ENCODE results near the gene SOBP. TPM values are rescaled to one million over a fixed set of nuclear protein-coding genes. Genes with fewer than 3 reads are reported as not detected.

SOBP gene
- total and polyA plus RNA-seq, 10 donors: 0.87 to 7.8 (median 4.9) TPM

GRCh38 chr6:107600121-107600520, 110.2 kb downstream of the SOBP start:
- H3K4me3 ChIP-seq: no peak overlapping the region
- intact Hi-C loops (cut with DNase I; ENCODE audit: low total_unique reads): no loop called here
- H3K9me3 ChIP-seq: no peaks in the 10 kb centered on the region
- DNase-seq: no peak
- H3K4me1 ChIP-seq: peaks cover 0 to 4% (median 0%) of the 10 kb centered on the region in 6 donors
- 73 to 80% (median 77%) methylated on average over 5 of the region's 5 CpGs for WGBS, 5 donors
- no peaks in the 10 kb centered on the region for H3K36me3 ChIP-seq
- H3K27ac ChIP-seq: no peak overlapping the region
- TF ChIP-seq POLR2A (IDR thresholded peaks at IDR 0.05): no peak
- TF ChIP-seq CTCF (IDR thresholded peaks at IDR 0.05 in 8 of 11, conservative IDR thresholded peaks at IDR 0.05 in 3 of 11): no peak
- TF ChIP-seq POLR2AphosphoS5 (IDR thresholded peaks at IDR 0.05): no peak
- H3K27me3 ChIP-seq (replicated peaks in 1 of 7): no peaks in the 10 kb centered on the region

GRCh38 chr6:107600936-107601335, 111.0 kb downstream of the SOBP start:
- intact Hi-C loops (cut with DNase I; ENCODE audit: low total_unique reads): no loop called here
- Histone ChIP-seq H3K9me3 (no peaks in the 10 kb centered on the region), H3K4me1 (peaks cover 0 to 4% (median 0%) of the 10 kb centered on the region in 6 donors), H3K36me3 (no peaks in the 10 kb centered on the region), H3K27me3 (replicated peaks in 1 of 7) (no peaks in the 10 kb centered on the region), H3K4me3 (no peak overlapping the region), H3K27ac (no peak overlapping the region)
- WGBS, 5 donors: 56 to 71% (median 65%) methylated on average over 5 of the region's 5 CpGs
- no peak for TF ChIP-seq POLR2A (IDR thresholded peaks at IDR 0.05)
- TF ChIP-seq POLR2AphosphoS5 (IDR thresholded peaks at IDR 0.05): no peak
- TF ChIP-seq CTCF (IDR thresholded peaks at IDR 0.05 in 8 of 11, conservative IDR thresholded peaks at IDR 0.05 in 3 of 11): no peak
- no peak for DNase-seq

- H3K27me3 ChIP-seq (replicated peaks in 1 of 7): no peaks in the 10 kb centered on the region
- intact Hi-C loops (cut with DNase I; ENCODE audit: low total_unique reads): no loop called here
Observed at GRCh38 chr6:107601406-107601805, 111.5 kb downstream of the SOBP start.

More at GRCh38 chr6:107601406-107601805, 111.5 kb downstream of the SOBP start:
- H3K36me3 ChIP-seq: no peaks in the 10 kb centered on the region
- H3K27ac ChIP-seq: no peak overlapping the region
- TF ChIP-seq CTCF (IDR thresholded peaks at IDR 0.05 in 8 of 11, conservative IDR thresholded peaks at IDR 0.05 in 3 of 11) (no peak), POLR2AphosphoS5 (IDR thresholded peaks at IDR 0.05) (no peak), POLR2A (IDR thresholded peaks at IDR 0.05) (no peak)
- H3K4me3 ChIP-seq: no peak overlapping the region
- DNase-seq: no peak
- WGBS, 5 donors: 90 to 98% (median 94%) methylated on average over 3 of the region's 3 CpGs
- no peaks in the 10 kb centered on the region for H3K9me3 ChIP-seq
- peaks cover 0 to 4% (median 0%) of the 10 kb centered on the region in 6 donors for H3K4me1 ChIP-seq
